ENCODE results near the gene LYL1. TPM values are rescaled to one million over a fixed set of nuclear protein-coding genes. Genes with fewer than 3 reads are reported as not detected.

Gene LYL1
- total and polyA plus RNA-seq, 2 donors (not counting 1 experiment from before 2014, with no cell fraction given) = 112 to 125 TPM

DNA sequence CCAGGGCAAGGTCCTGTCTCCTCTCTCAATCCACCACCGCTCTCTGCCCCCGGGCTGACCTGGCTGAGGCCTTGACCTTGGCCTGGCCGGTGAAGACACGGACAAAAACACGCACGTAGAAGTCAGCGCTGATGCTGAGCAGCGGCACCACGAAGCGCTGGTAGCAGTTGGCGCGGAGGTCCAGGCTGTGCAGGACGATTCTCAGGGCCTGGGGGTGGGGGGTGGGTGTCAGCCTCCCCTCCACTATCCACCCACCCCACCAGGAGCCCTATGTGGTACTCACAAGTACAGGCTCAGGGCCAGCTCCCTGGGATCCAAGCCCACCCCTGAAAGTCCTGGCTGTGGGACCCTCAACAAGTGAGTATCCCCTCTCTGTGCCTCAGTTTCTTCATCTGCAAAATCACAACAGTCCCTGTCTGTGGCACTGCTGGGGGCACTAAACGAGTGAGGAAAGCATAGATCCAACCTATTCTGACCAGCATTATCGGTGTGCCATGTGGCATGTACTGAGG is 7.5 kb upstream of the LYL1 start:
- H3K4me3 Mint-ChIP-seq = no peak overlapping the region

More for the DNA sequence above, 7.5 kb upstream of the LYL1 start:
- peaks cover 63% of the 10 kb centered on the region for H3K79me2 ChIP-seq (ENCODE audit: control insufficient read depth, insufficient read depth, low read length)
- ChIA-PET CTCF (interaction anchor here (0.7 to 1.5 kb wide), 2 partner anchors 16 to 42 kb away, joined by 3 to 4 read pairs; no protein-coding TSS in a partner anchor), POLR2A (no interaction called here)
- Mint-ChIP-seq H3K27me3 (no peaks in the 10 kb centered on the region), H3K4me1 (peaks cover 16% of the 10 kb centered on the region), H3K27ac (peak overlapping the region; percentile 20), H3K9me3 (ENCODE audit: insufficient read depth) (no peaks in the 10 kb centered on the region)
- 98% methylated on average over 5 of the region's 15 CpGs for WGBS (ENCODE audit: insufficient coverage)
- intact Hi-C loops (cut with micrococcal nuclease) = no loop called here
- H3K4me2 ChIP-seq (replicated peaks; ENCODE audit: low read depth, low read length, poor library complexity, severe bottlenecking) = no peak overlapping the region
- H3K27ac ChIP-seq (ENCODE audit: low read length in 2 of 2) = no peak overlapping the region
- H4K20me1 ChIP-seq (ENCODE audit: control insufficient read depth, insufficient read depth, low read length, poor library complexity, severe bottlenecking) = peaks cover under 1% of the 10 kb centered on the region
- ATAC-seq (ENCODE audit: low read depth) = no peak
- H3K4me3 ChIP-seq (ENCODE audit: control extremely low read depth in 1 of 5, extremely low read depth in 1 of 5, insufficient read depth in 1 of 5, low read depth in 2 of 5, low read length in 4 of 5) = no peak overlapping the region
- peaks cover 0 to 40% of the 10 kb centered on the region in 2 experiments for H3K36me3 ChIP-seq (replicated peaks in 1 of 2; ENCODE audit: control extremely low read depth in 1 of 2, control insufficient read depth in 1 of 2, extremely low read depth in 1 of 2, insufficient read depth in 2 of 2, low read length in 1 of 2)
- H3K27me3 ChIP-seq (replicated peaks in 1 of 4; ENCODE audit: control extremely low read depth in 1 of 4, control insufficient read depth in 3 of 4, insufficient read depth in 4 of 4, low read length in 3 of 4) = no peaks in the 10 kb centered on the region
- H3K4me1 ChIP-seq (ENCODE audit: control insufficient read depth in 2 of 2, insufficient read depth in 2 of 2, low read length in 2 of 2) = peaks cover 11 to 22% of the 10 kb centered on the region in 2 donors
- H3K9ac ChIP-seq (ENCODE audit: low read length) = no peak overlapping the region
- H2AFZ ChIP-seq (ENCODE audit: insufficient read depth, low read depth, low read length, poor library complexity, severe bottlenecking) = no peak overlapping the region
- no peak for DNase-seq
- TF ChIP-seq, protein P1, sequence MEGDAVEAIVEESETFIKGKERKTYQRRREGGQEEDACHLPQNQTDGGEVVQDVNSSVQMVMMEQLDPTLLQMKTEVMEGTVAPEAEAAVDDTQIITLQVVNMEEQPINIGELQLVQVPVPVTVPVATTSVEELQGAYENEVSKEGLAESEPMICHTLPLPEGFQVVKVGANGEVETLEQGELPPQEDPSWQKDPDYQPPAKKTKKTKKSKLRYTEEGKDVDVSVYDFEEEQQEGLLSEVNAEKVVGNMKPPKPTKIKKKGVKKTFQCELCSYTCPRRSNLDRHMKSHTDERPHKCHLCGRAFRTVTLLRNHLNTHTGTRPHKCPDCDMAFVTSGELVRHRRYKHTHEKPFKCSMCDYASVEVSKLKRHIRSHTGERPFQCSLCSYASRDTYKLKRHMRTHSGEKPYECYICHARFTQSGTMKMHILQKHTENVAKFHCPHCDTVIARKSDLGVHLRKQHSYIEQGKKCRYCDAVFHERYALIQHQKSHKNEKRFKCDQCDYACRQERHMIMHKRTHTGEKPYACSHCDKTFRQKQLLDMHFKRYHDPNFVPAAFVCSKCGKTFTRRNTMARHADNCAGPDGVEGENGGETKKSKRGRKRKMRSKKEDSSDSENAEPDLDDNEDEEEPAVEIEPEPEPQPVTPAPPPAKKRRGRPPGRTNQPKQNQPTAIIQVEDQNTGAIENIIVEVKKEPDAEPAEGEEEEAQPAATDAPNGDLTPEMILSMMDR (IDR thresholded peaks at IDR 0.05) = no peak
- TF ChIP-seq EZH2 (IDR thresholded peaks at IDR 0.05; ENCODE audit: borderline replicate concordance, insufficient read depth, low read depth, low read length, poor library complexity, severe bottlenecking) = no peak
- no peaks in the 10 kb centered on the region for H3K9me3 ChIP-seq (ENCODE audit: control extremely low read depth in 1 of 3, control insufficient read depth in 2 of 3, insufficient read depth in 1 of 3, low read length in 2 of 3)
